Left renal pelvis (tissue), 4 donors: ENCODE measurements around the gene DNAJC5. TPM values are rescaled to one million over a fixed set of nuclear protein-coding genes. Genes with fewer than 3 reads are reported as not detected.
"Not testable (repeated sequence)": the region's sequence is repeated elsewhere in the genome, so short reads cannot be mapped to it uniquely, and the experiment has no call there.

Experiments
- DNase-seq, 4 donors: peaks; one replicate each; pipeline ENCODE4 v3.0.0-alpha.2; 2013; ENCODE audit warnings: low read depth in 4 of 4, low spot score in 3 of 4
- polyA plus RNA-seq, 4 donors: library from polyadenylated mRNA; unstranded; fragments of 120-200 nt; gene quantifications; one replicate each; pipeline ENCODE4 v1.2.1, GENCODE V29; 2013; ENCODE audit not compliant: insufficient read length in 4 of 4

Gene DNAJC5, protein sequence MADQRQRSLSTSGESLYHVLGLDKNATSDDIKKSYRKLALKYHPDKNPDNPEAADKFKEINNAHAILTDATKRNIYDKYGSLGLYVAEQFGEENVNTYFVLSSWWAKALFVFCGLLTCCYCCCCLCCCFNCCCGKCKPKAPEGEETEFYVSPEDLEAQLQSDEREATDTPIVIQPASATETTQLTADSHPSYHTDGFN
- 10 to 100 TPM; 23.1 to 32.3 (median 29.0) TPM for polyA plus RNA-seq

DNA sequence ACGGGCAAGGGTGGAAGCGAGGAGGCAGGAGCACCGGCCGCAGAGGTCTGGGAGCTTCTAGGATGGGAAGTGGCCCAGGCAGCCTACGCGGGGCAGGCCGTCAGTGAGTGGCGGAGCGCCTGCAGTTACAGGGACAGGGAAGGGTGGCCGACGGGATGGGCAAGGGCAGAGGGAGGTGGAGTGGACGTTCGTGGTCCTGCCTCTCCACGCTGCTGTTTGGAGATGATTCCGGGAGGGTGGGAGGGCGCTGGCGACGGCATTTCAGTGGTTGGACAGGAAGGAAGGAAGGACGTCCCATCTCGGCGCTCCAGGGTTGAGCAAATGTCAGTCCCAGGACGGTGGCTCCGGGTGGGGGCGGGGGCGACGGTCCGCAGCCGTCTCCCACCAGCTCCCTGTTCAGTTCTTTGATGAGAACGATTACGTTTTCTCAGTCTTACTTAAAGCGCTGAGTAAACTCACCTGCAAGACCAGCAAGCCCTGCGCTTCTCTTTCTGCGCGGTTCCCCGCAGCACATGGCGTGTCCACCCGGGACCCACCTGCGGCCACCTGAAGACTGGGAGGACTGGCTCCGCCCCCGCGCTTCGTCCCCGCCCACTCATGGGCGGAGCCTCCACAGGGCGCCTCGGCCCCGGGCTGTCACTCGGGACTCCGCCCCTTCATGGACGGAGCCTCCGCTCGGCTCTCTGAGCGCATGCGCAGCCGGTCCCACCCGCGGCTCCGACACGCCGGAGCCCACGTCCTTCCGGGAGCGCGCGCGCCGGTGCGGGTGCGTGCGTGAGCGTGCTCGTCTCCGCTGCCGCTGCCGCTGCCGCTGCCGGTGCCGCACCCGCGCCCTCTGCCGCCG, at the start of gene DNAJC5:
TSS of gene DNAJC5 (plus strand) at position 769 of the 844 bp plus-strand sequence. CDS start 33,220 bp downstream, outside the sequence.
- DNase-seq: peak; percentile 79 to 84 (median 83)

DNA sequence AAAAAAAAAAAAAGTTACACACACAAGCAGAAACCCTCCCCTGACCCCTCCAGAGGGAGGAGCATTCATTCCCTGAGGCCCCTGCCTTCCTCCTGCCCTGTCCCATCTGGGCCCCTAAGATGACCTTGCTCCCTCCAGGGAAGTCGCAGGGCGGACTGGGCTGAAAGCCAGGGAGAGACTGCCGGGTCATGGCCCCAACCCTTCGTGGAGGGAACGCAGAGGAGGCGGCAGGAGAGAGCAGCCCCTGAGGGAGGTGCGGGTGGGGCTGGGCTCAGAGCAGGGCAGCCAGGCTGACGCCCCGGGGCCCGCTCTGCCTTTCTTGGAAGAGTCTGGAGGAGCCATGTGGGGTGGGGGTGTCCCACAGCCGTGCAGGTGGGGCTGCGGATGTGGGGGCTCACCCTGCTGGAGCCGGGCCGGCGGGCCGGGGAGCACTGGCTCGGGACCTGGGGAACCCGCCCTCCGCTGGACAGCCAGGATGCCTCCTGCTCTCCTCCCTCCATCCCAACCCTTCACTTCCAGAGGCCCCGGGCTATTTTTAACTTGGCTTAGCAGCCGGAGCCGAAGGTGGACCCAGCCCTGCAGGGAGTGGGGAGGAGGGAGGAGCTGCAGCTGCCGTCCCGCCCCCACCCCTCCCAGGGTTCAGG, 48.7 kb upstream of the DNAJC5 start:
- no peak for DNase-seq

DNA sequence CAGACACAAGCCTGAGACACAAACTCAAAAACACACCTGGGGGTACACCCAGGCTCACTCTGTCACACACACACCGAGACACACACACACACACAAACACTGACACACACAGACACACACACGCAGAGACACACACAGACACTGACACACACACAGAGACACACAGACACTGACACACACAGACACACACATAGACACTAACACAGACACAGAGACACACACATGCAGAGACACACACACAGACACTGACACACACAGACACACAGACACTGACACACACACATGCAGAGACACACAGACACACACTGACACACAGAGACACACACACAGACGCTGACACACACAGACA, 48.1 kb upstream of the DNAJC5 start:
- DNase-seq: no peak

DNA sequence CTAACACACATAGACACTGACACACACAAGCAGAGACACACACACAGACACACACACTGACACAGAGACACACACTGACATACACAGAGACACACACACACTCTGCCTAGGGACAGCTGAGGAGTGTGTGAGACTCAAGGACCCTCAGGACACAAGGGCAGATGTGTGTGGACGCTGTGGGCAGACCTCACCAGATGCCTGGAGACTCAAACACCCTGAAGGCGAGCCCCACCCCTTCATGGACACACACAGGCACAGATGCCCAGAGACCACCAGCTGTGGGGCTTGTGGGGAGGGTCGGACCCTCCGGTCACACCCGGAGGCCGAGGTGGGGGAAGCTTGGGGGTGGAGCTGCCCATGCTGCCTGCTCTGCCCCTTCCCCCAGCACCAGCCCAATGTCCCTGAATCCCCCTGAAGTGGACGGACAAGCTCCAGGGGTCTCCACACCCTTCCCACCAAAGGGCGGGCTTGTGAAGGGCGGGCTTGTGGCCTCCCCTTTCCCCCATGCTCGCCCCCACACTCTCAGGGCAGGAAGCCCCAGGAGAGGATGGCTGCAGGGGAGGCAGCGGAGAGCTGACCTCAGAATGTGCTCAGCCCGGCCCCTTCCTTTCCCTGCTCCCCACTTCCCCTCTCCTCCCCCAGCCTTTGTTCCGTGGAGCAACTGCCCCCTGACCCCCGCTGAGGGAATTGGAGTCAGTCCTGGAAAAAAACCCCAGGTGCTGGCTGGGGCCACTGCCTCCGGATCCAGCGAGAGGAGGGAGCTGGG, 47.5 kb upstream of the DNAJC5 start:
- no peak for DNase-seq

DNA sequence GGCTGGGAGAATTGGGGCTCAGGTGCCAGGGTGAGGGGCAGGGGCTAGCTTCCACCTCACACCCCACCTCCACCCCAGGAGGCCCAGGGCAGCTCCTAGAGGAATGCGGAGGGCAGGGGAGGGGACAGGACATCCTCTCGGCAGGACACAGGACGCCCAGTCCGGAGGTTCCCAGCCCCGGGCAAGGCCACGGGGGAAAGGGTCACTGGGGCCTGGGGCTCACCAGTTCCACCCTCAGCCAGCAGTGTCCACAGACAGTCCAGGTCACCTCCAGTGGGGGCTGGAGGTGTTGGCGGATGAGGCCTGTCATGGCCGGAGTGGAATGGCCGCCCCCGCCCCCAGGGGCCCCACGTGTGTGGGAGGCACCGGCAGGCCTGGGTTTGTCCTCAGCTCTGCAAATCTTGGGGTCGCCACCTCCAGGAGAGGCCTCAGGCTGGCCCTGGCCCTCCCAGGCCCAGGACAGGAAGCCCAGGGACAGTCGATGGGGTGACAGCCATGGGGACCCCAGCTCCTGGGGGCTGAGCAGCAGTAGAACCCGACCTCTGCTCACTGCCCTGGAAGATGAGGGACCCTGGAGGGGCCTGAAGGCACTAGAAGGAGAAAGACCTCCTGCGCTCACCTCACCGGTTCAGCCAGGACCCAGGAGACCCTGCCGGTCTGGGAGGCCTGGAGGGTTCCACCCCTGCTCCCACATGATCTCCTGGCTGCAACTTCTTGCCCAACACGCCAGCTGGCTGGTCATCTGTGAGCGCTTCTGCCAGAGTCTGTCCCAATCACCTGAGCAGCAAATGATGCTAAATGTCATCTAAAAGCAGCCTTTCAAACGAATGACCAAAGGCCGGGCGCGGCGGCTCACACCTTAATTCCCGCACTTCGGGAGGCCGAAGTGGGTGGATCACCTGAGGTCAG, 46.7 kb upstream of the DNAJC5 start:
- DNase-seq: no peak

DNA sequence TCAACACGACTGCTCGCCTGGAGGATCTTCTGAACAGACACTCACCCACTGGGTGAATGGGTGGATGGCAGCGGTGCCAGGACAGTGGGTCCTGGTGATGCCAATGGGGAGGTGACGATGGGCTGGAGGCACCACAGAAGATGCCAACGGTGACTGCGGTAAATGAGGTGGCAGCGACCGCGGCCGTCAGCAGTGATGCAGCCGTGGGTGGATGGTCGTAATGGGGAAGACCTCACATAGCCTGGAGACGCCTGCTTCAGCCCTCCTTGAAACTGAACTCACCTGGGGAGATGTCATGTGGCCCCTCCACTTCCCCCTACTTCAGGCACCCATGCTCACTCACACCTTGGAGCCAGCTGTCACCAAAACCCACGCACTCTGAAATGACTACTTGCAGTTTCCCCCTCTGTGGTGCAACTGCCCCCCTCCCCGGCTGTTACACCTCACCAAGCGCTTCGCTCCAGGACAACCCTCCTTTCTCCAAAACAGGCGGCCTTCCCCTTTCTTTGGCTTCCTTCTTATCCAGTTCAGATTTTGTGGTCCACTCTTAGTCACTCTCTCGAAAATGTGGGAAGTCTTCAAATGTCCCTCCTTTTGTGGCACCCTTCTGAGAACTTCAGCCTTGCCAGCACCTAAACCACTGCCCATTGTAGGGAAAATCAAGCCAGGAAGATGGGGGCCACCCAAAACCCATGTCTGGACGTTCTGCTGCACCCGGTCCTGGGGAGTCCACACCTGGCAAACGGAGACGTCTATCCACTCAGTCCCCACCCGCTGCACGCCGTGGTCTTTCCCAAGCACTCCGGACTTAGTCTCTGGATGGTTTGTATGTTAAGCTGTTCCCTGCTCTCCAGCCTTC, 44.0 kb upstream of the DNAJC5 start:
- DNase-seq: no peak

DNA sequence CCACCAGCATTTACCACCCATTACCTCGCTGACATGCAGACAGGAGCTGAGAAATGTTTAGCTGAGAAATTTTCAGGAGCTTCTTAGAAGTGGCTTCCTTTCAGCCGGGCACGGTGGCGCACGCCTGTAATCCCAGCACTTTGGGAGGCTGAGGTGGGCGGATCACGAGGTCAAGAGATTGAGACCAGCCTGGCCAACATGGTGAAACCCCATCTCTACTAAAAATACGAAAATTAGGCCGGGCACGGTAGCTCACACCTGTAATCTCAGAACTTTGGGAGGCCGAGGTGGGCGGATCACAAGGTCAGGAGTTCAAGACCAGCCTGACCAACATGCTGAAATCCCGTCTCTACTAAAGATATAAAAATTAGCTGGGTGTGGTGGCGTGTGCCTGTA, 43.4 kb upstream of the DNAJC5 start:
- DNase-seq: not testable (repeated sequence)

DNA sequence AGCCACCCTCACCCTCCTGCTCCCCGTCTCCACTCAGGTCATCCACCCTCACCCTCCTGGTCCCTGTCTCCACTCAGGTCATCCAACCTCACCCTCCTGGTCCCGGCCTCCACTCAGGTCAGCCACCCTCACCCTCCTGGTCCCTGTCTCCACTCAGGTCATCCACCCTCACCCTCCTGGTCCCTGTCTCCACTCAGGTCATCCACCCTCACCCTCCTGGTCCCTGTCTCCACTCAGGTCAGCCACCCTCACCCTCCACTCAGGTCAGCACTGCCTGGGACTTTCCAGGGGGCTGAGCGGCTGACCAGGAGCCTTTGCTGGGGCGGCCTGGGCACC, 41.2 kb upstream of the DNAJC5 start:
- DNase-seq: not testable (repeated sequence)

DNA sequence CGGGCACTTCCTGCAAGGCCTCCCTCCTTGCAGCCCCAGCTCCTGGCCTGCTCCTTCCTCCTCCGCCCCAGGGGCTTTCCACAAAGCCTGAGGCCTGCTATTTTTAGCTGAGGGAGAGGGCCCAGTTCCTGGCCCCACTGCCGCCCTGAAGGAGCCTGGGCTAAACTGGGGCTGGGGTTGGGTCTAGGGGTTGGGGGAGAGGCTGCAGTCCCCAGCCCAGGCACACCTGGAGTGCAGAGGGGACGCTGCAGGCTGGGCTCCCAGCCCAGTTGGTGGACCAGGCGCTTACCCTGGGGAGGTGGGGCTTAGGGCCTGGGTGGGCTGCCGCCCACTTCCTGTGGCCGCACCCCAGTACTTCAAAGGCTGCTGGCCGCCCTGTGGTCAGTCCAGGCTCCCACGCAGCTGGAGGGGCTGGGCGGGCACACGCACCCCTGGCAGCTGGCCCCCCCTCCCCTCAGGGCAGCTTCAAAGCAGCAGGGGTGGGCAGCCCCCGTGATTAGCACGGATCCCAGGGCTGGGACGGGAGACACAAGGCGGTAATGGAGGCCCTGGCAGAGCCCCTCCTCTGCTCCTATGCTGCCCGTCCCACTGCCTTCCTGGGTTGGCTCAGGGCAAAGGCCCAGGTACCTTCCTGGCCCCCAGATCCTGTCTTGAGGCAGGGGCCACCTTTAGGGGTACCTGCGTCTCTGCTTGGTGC, 40.7 kb upstream of the DNAJC5 start:
- DNase-seq: no peak

DNA sequence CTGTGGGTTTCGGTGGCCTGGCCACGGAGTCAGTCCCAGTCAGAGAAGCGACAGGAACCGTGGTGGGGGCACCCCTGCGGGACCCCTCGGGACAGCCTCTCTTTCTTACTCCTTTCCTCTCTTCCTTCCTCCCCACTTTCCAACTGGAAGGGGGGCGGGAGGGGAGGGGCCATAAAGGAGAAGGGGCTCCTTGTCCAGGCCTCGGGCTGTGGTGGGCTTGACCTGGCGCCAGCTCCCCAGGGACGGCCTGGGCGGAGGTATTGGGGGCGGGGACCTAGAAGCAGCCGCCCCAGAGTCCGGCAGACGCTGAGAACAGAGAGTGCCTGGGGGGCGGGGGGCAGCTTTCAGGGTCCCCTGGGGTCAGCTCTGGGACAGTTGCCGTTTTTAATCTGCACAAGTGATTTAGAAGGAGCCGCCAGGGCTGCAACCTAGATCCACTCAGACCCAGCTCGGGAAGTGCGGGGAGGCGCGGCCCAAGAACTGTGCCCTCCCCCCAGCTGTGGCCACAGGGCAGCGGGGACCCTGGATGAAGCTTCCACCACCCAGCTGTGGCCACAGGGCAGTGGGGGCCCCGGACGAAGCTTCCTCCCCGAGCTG, 40.1 kb upstream of the DNAJC5 start:
- DNase-seq: no peak

DNA sequence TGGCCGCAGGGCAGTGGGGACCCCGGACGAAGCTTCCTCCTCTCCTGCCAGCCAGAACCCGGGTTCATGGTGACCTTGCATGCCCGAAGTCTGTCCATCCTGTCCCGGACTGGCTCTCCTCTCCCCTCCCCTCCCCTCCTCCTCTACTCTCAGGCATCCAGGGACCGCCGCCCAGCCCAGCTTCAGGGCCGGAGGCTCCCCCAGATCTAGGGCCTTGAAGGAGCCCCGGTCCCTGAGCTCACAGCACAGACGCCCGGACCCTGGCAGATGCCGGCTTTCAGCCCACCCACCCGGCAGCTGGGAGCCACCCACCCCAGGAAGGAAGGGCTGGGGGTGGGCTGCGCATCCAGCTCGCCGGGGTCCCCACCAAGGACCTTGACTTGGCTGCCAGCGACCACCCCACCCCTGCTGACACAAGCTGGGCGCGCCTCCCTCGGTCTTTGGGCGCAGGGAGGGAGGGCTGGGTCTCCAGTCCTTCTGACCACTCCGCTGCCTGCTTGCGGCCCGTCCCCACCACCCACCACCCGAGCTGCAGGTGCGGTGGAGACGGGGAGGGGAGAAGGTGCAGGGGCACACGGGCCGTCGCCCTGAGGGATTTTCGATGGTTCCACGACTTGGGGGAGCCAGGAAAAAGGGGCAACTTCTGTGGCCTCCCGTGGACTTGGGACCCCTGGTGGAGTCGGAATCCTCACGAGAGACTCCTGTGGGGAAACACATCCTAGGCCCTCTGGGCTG, 39.4 kb upstream of the DNAJC5 start:
- no peak for DNase-seq

DNA sequence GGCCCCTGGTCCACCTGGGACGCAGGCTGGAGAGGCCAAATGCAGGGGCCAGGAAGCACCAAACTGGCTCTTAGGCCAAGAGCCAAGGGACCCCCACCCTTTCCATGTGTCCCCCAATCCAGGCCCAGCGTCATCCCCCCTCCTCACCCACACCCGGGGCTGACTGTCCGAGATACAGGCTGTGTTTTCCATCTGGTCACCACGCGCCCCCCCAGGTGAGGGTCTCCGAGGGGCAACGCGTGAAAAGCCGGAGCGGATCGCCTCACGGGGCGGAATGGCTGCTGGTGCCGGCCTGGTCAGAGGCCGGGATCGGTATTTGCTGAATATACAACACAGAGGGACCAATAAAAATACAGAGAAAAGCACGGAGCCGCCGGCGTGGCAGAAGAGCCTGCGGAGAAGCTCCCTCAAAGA, 38.8 kb upstream of the DNAJC5 start:
- no peak for DNase-seq

DNA sequence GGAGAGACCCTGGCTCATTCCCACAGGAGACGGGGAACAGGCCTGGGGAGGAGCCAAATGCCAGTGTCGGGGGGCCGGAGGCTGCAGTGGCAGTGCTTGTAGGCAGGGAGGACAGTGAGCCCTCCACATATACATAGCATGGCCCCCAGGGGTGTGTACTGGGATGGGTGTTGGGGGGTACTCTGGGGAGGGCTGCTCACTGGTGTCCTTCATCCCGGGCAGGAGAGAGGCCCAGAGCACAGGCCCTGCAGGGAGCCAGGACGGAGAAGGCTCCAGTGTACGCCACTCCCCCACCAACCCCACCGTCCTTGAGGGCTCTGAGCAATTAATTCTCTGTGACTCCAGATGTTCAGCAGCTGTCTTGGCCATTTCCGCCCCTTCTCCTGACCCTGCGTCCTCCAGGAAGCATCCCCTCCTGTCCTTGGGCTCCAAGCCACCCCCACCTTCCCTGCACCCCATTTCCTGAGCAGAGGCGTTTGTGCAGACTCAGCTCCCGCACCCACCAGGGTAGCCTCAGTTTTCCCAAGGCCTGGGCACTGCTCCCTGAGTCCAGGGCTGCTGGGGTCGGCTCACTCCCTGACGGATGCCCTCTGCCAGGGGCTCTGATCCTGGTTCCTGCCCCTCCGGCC, 37.0 kb upstream of the DNAJC5 start:
- DNase-seq: no peak

DNA sequence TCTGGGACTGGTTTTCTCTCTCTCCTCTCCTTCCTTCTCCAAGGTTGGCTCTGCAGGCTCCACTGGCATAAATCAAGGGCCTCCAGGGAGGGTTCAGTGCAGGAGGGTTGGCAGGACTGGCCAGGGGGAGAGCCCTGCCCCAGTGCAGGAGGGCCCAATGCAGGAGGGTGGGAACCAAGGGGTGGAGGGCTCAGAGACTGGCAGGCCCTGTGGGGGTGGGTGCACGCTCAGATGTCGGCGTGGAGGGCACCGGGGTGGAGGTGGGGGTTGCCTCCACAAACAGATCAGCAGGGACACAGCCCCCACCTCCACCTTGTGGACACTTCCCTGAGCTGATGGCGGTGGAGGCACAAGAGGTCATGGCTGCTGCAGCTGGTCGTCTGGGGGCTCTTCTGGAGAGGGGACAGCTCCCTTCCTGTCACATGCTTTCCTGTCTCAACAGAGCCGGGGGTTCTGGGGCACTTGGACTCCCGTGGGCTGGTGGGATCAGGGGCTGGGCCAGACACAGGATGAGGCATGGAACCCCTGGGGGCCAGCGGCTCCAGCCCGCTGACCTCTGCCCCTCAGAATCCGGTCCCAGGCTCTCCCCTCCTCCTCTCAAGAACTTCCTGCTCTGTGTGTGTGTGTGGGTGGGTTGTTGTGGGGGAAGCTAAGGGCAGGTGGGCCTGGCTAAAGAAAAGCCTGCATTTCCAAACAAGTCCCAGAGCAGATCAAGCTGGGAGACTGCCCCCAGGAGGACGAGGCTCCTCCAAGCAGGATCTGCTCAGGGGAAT, 36.3 kb upstream of the DNAJC5 start:
- DNase-seq: peak in 3 of 4 donors; percentile 73 to 80 (median 76)

DNA sequence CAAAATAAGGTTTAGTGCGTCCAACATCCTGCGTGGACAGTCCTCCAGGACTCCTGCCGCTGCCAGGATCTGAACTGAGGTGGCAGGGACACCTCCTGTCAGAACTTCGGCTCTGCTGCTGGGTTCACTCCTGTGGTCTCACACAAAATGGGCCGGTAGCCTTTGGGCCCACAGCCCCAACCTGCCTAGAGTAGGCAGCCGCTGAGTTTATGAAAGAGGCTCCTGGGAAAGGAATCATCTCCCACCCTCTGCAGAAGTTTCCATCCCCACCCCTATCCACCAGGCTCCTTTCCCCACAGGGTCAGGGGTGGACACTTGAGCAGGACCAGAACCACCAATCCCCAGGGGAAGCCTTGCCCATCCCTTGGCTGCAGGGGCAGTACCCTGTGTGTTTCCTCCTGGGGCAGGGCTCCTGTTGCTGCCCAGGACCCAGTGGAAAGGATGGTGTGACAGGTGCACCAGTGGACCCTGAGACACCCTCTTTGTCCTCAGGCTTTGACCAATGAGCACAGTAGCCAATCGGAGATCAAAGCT, 35.7 kb upstream of the DNAJC5 start:
- DNase-seq: no peak
